RCC 7860 (cell line): ENCODE data around the gene IMMP2L.
"Not testable (repeated sequence)": the region's sequence is repeated elsewhere in the genome, so short reads cannot be mapped to it uniquely, and the experiment has no call there.

Source experiments
- DNase-seq: peaks from one replicate; pipeline ENCODE4 v3.0.0-alpha.2; 2015; ENCODE audit warnings: low spot score
- FAIRE-seq: peaks from 2 replicates; lab custom pipeline; 2012; peaks lifted over from hg19 to GRCh38; lab: Jason Lieb, UNC

IMMP2L gene

DNA sequence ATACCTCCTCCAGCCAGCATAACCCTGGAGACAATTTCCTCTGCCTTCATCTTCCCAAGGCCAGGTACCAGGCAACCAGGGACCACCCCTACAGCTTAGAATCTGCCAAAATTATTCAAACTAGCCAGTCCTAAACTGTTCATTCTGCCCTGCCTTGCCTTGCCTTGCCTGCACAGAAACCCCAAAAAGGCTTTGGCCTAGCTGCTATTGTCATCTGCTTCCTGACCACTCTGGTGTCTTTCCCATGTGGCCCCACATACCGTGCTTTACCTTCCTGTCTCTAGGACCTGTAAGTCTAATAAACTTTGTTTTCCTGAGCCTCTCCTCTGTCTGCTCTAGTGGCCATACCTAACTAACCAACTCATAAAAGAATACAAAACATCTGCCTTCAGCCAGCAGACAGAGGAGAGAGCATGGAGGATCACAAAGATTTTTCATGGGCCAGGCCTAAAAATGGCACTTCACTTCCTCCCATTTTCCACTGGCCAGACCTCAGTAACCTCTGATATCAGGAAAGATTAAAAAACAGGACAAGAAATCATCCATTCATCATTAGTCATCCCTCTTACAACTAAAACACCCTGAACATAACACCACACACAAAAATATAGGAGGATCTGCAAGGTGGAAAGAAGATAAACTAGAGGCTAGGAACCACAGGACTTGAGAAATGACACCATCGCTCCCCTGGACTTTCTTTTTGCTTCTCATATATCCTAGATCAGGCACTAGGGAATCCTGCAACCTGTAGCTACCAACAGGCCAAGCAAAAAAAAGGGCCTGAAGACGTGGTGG is 51.5 kb downstream of the IMMP2L start:
- peak; percentile 14 for FAIRE-seq
- DNase-seq, result peak; percentile 22

DNA sequence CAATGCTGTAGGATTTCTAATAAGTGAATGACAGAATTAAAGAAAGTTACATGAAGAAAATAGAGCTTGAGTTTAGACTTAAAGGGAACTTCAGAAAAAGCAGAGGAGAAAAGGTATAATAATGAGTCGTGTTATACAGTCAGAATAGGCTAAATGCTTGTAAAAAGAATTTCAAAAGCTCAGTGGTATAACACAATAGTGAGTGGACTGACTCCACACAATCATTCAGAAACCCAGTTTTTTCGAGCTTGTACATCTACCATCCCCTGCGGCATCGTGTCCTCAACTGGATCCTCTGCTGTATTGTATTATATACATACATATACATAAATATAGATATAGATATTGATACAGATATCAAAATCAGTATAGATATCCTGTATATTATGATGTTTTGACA is 52.2 kb downstream of the IMMP2L start:
- FAIRE-seq, result no peak
- DNase-seq, result no peak

DNA sequence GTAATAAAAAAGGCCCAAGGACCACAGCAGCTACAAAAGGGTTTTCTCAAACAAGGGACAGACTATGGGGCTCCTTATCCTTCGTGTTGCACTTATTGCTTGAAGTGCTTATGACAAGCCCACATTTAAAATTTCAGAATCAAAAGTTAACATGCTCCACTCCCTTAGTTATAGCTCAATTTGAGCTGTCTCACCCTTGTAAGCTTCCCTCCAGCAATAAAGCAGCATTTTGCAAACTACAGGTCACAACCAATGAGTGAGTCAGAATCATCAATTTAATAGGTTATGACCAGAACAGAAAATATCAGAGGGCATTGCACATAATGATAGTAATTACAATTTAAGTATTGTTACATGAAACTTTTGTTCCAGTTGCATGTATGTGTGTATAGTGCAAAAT is 53.0 kb downstream of the IMMP2L start:
- DNase-seq (no peak), FAIRE-seq (no peak)

DNA sequence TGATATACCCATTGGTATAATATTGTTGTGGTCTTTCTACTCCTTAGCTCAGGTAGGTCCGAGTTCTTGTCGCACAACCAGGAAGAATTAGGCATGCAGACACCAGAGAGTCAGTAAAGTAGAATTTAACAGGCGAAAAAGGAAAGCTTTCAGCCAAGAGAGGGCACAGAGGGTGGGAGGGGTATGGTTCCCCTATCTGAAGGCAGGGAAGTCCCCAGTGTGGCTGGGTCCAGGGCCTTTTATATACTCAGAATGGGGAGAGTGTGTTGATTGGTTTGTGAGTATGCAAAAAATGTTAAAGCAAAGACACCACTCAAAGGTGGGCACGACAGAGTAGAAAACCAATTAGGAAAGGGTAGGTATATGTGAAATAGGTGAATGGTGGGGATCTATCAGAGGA is 53.9 kb downstream of the IMMP2L start:
- no peak for FAIRE-seq

DNA sequence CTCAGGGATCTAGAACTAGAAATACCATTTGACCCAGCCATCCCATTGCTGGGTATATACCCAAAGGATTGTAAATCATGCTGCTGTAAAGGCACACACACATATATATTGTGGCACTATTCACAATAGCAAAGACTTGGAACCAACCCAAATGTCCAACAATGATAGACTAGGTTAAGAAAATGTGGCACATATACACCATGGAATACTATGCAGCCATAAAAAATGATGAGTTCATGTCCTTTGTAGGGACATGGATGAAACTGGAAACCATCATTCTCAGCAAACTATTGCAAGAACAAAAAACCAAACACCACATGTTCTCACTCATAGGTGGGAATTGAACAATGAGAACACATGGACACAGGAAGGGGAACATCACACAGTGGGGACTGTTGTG is 56.9 kb downstream of the IMMP2L start:
- DNase-seq, FAIRE-seq: not testable (repeated sequence)

More for the DNA sequence above, 53.9 kb downstream of the IMMP2L start:
- no peak for DNase-seq

DNA sequence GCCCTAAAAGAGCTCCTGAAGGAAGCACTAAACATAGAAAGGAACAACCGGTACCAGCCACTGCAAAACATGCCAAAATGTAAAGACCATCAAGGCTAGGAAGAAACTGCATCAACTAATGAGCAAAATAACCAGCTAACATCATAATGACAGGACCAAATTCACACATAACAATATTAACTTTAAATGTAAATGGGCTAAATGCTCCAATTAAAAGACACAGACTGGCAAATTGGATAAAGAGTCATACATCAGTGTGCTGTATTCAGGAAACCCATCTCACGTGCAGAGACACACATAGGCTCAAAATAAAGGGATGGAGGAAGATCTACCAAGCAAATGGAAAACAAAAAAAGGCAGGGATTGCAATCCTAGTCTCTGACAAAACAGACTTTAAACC is 60.5 kb downstream of the IMMP2L start:
- DNase-seq, FAIRE-seq: not testable (repeated sequence)

DNA sequence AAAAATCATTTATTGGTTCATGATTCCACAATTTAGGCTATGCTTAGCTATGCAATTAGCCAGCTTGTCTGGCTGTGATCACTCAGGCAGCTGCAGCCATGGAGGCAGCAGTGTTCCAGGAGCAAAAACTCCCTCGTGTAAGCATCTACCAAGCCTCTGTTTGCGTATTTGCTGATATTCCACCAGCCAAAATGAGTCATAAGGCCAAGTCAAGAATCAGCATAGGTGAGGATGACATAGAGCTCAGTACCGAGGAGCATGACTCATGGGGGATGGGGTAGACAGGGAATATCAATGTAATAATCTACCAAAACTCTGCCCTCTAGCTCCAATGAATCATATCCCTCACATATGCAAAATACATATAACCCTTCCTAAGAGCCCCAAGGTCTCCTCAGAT is 63.3 kb downstream of the IMMP2L start:
- FAIRE-seq (peak; percentile 93), DNase-seq (peak; percentile 96)

DNA sequence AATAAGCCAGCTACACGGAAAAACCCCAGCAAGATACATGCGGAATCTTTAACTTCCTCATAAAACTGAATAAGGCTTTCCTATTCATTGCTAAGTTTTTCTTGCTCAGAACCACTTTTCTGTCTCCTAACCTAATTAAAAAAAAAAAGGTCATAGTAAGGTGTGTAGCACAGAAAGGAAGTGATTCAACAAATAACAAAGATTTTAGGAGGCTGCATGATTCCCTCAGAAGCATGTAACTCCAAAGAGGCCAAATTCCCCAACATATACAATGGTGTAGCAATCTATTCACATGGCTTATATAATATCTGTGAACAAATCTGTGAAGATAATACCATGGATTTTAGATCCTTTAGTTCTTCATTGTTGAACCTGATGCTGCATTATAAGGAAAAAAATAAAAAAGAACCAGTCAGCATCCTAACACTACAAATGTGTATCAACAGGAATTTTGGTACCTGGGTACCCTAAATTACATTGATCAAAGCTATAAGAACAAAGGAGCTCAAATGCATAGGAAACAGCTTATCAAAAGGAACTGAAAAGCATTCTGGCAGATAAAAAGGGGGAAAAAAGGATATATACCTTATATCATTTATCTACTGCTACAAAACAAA is 63.8 kb downstream of the IMMP2L start:
- no peak for DNase-seq
- FAIRE-seq, result no peak

DNA sequence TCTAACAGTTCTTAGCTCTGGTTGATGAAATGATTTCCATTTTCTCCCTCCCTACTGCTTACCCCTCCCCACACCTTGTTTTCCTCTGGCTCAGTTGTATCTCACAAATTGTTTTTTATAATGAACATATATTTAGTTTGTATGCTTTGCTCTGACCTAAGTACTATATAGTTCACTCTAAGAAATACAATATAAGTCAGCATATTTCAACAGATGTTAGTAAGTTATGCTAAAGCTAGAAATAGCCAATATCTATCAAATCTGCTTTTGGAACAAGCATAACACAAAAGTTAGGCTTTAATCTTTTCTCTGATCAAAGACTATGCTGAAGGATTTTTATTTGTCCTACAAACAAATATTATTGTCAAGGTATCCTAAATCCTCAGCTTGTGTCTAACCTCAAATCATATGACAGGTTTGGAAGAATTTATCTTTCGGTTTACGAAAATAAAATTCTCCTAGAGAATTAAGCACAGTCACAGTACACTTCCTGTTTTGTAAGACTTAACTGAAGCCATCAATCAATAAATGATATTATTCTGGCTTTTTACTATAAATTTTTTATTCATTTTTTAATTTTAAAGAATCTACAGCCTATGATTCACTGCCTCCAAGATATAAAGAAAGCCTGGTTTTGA is 67.0 kb downstream of the IMMP2L start:
- DNase-seq (no peak), FAIRE-seq (no peak)

DNA sequence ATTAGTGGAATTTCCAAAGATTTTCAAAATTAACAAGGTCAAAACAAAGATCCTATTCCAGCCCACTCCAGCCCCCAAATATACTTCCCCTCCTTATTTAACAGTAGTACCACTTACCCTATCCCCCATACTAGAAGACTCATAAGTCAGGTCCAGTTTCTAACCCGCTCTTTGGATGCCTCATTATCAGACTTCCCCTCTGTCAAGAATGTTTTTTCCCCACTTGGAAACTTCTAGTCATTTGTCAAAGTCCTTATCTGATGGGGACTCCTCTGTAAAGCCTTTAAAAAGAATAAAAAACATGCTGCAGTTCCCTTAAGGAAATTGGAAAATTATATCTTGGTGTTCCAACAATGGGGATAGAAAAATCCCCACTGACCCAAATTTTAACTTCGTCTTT is 70.1 kb downstream of the IMMP2L start:
- no peak for FAIRE-seq
- DNase-seq, result no peak

DNA sequence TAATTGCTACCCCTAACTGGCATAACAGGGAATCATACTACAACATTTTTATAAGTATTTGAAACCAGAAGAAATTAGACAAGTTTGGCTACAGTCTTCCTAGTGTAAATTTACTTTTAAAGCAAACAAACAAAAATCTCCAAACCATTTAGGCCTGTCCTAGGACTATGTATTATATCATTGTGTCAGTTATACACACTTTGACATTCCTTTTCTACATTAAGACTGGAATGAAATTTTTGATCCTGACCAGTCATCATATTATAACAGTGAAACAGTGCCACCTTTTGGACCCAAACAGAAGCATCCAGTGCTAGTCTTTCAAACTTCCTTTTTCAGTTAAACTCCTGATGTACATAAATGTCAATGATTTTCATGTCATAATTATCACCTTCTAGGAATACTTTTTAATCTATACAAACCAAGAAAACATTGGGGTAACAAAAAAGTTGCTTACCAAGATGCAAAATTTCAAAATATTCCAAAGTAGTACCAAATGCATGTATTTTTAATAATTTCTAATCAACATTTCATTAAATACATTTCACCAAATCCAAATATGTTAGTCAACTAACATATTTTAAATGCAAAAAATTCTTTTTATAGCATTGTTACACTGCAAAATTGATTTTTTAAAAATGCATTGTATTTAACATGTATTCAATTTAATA is 75.7 kb downstream of the IMMP2L start:
- peak; percentile 61 for DNase-seq
- FAIRE-seq, result peak; percentile 86

DNA sequence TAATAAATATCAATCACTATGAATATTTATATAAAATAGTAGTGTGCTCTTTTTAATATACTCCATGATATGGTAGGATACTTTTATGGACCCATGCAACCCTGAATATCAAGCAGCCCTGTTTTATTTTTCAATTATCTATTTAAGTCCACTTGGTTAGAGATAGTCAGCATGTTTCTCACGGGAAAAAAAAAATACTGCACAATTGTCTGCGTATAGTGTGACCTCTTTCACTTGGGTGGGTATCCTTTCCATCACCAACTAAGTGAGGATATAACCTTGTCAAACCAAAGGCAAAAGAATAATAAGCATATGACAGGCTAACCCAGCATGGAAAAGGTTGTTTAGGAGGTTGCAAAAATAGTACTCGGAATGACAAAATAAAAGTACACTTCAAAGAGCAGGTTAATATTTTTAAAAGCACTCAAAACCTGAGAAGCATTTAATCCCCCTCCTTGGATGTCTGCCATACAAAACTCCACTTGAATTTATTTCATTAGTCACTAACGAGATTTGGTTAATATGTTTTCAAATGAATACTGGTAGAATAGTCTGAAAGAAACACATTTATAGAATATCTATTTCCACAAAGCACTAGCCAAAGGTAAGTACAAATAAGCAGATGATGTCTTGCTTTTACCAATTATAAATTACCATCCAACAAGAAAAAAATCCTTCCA is 76.5 kb downstream of the IMMP2L start:
- FAIRE-seq, result no peak
- no peak for DNase-seq

DNA sequence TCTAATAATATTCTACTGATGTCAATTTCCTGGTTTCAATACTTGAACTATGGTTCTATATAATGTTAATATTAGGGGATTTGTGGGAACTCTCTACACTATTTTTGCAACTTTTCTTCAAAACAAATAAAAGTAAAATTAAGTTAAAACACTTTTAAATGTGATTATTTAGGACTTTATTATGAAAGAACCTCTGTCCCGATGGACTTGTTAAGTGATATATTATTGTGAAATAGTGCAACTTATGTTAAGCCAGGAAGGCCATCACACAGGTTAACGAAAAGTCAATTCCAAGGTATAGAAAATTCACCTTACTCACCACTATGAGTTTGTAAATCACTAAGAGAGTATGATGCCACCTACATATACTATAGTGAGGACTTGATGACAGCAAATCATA is 79.2 kb downstream of the IMMP2L start:
- FAIRE-seq (no peak), DNase-seq (no peak)

DNA sequence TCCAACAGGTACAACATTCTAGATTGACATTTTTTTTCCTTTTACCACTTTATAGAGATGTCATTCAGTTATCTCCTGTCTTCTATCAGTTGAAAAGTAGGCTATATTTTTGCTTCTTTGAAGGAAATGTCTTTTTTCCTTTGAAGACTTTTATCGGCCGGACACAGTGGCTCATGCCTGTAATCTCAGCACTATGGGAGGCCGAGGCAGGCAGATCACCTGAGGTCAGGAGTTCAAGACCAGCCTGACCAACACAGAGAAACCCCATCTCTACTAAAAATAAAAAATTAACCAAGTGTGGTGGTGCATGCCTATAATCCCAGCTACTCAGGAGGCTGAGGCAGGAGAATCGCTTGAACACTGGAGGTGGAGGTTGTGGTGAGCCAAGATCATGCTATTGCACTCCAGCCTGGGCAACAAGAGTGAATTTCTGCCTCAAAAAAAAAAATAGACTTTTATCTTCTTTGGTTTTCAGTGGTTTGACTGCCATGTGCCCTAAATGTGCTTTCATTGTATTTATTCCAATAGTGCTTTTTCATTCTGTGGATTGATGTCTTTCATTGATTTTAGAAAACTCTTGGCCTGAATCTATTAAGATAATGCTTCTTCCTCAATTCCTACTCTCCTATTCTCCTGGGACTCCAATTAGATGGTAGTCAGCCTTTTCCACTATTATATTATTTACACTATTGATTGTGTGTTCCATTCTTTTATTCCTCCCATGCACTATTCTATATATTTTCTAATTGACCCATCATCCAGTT is 84.6 kb downstream of the IMMP2L start:
- FAIRE-seq, result no peak
- DNase-seq, result no peak

DNA sequence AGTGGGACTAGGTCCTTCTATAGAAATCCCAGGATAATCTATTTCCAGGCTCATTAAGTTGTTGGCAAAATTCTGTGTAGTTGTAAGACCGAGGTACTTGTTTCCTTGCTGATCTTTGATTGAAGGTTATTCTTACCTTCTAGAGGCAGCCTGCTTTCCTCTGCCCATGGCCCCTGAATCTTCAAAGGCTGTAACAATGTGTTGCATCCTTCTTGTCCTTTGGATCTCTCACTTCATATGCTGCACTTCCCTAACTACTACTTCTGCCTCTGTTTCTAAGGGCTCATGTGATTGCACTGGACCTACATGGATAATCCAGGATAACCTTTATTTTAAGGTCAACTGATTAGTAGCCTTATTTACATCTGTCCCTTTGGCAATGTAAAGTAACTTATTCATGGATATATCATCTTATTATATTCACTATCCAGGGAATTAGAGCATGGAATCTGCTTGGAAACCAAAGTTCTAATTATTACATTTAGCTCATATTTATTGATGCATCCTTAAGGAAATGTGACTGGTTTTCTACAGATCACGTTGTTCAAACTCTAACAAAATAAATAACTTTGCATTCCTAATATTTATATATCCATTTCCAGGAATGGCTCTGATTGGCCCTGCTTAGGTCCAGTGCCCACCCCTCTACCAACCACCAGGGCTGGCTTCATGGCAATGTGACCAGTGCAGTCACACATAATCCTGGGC is 85.6 kb downstream of the IMMP2L start:
- no peak for DNase-seq
- no peak for FAIRE-seq

DNA sequence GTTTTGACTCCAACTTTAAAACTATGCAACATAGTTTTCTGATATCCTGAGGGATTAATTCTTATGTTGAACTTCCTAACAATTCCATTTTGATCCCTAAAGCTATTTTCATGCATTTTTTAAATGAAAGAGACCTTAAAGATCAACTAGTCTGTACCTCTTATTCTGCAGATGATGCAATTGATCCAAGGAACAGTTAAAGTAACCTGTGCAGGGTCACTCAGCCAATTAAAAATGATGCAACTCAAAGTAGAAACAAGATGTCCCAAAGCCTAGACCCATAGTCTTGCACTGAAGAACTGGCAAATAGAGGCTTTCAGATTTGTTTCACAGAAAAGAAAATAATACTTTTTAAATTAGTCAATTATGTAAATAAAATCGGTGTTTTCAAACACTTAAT is 86.3 kb downstream of the IMMP2L start:
- DNase-seq, result no peak

DNA sequence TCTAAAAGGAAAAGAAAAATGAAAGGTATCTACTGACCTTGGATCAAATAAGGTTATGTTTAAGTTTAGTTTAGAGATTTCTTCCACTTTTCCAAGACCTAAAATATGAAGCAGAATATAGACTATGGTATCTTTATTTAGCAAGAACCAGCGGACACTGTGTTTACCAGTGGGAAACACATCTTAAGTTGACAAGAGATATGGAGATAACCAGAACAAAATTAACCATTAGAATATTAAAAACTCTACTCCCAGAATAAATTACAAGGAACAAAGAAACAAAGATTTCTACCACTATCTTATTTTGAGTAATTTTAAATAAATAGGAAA is 86.9 kb downstream of the IMMP2L start:
- no peak for DNase-seq
- no peak for FAIRE-seq

More for the DNA sequence above, 86.3 kb downstream of the IMMP2L start:
- FAIRE-seq, result no peak

DNA sequence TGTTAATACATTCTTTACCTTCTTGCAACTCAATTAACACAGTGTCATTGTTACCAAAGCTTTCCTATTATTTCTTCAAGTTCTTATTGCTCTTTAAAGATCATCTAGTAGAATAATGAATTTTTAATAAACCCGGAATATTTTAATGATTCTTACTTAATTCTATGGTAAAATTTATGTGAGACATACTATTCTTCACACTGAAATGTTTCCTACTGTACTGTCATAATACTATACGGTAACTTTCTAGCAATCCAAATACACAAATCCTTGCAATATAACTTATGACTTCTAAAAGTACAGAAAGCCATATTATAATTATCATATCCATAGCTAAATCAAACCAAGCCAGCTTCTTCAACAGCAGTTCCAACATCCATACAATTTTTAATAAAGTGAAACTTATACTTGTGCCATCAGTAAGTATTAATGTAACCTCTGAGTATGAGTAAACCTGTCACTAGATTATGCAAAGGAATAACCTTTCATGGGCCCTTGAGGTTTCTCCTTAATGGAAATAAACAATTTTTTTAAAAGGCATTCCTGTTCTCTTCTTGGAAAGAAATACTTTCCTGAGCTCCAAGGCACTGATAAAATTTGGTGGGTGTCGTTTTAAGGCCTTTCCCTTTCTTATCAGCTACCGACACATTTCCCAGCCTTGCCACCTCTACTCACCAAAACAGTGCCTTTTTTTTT is 87.4 kb downstream of the IMMP2L start:
- no peak for FAIRE-seq
- DNase-seq, result no peak
